Panc1 (cell line): Measurements from ENCODE around the gene ATG13. TPM values are rescaled to one million over a fixed set of nuclear protein-coding genes. Genes with fewer than 3 reads are reported as not detected.

Experiments
- ATAC-seq: fragments of 200-7000 bp; cut with Tn5 transposase; 2 replicates; pipeline ENCODE4 v1.9.1; 2020; ENCODE audit warnings: mild to moderate bottlenecking, moderate library complexity
- BruUV-seq: library from RNA; stranded (reverse); fragments of 400-500 nt; replicated peaks from 2 replicates; lab custom pipeline; 2021; lab: Mats Ljungman, UMichigan
- CTCF ChIA-PET: fragments of 300-600 bp; sonication (Branson Sonifier 250); formaldehyde crosslinking; loops from one replicate; lab custom pipeline; 2022; ENCODE audit warnings: antibody characterized with exemption; lab: Charles Lee
- POLR2A ChIA-PET: fragments of 300-600 bp; sonication (Branson Sonifier 250); formaldehyde crosslinking; loops from one replicate; lab custom pipeline; 2022; ENCODE audit warnings: antibody characterized with exemption; lab: Charles Lee
- DNase-seq: peaks from one replicate; pipeline ENCODE4 v3.0.0-alpha.2; 2010; ENCODE audit warnings: low read depth, low spot score
- H3K27ac ChIP-seq: 2 replicates; pipeline ENCODE4 v1.5.1; 2011; ENCODE audit warnings: mild to moderate bottlenecking, low read length, inconsistent platforms
- H3K27me3 ChIP-seq: fragments of 200-500 bp; sonication (Bioruptor generic); 2 replicates; pipeline ENCODE4 v1.6.0; 2014; ENCODE audit warnings: low read length, inconsistent platforms; ENCODE audit not compliant: control insufficient read depth, insufficient read depth
- H3K36me3 ChIP-seq: fragments of 200-500 bp; sonication (Bioruptor generic); 2 replicates; pipeline ENCODE4 v1.5.1; 2014; ENCODE audit warnings: inconsistent platforms, mild to moderate bottlenecking, low read length, moderate library complexity; ENCODE audit not compliant: control insufficient read depth, insufficient read depth
- H3K4me1 ChIP-seq: 2 replicates; pipeline ENCODE4 v1.5.1; 2011; ENCODE audit warnings: inconsistent platforms, mild to moderate bottlenecking, low read length, moderate library complexity; ENCODE audit not compliant: control insufficient read depth, insufficient read depth
- H3K4me3 ChIP-seq, 2 experiments: 2 replicates each; pipeline ENCODE4 v1.5.1; 2011 to 2012; ENCODE audit warnings: low read depth in 2 of 2, low read length in 2 of 2, mild to moderate bottlenecking in 2 of 2, inconsistent platforms in 1 of 2, moderate library complexity in 1 of 2
- H3K9me3 ChIP-seq: fragments of 200-500 bp; sonication (Bioruptor generic); 2 replicates; pipeline ENCODE4 v1.5.1; 2014; ENCODE audit warnings: low read depth, mild to moderate bottlenecking, inconsistent platforms, low read length, moderate library complexity; ENCODE audit not compliant: control insufficient read depth, insufficient read depth
- CTCF ChIP-seq: fragments of 450-650 bp; IDR thresholded peaks from 2 replicates; pipeline ENCODE4 v1.5.1; 2017; ENCODE audit warnings: mild to moderate bottlenecking
- POLR2AphosphoS5 ChIP-seq: IDR thresholded peaks from 2 replicates; pipeline ENCODE4 v1.6.1; 2012; ENCODE audit warnings: mild to moderate bottlenecking, low read depth, low read length, moderate library complexity
- REST ChIP-seq, 2 experiments: IDR thresholded peaks; 2 replicates each; pipeline ENCODE4 v1.6.1; 2011 to 2012; ENCODE audit warnings: low read depth in 2 of 2, control low read depth in 1 of 2, low read length in 1 of 2, mild to moderate bottlenecking in 1 of 2, moderate library complexity in 1 of 2; ENCODE audit not compliant: insufficient read depth in 1 of 2
- SIN3A ChIP-seq: IDR thresholded peaks from 2 replicates; pipeline ENCODE4 v1.6.1; 2012; ENCODE audit warnings: low read depth, mild to moderate bottlenecking, low read length, moderate library complexity, borderline replicate concordance; ENCODE audit not compliant: insufficient read depth
- TCF7L2 ChIP-seq: IDR thresholded peaks from 2 replicates; pipeline ENCODE4 v1.6.1; 2011; ENCODE audit warnings: mild to moderate bottlenecking, low read depth, low read length, inconsistent platforms
- in situ Hi-C: cut with HindIII; loops from 2 replicates; pipeline ENCODE4 v1.10.0; 2016; ENCODE audit warnings: low sequenced_read_pairs, low pct_unique_long_range_greater_than_20kb
- intact Hi-C: fragments of 100-400 bp; cut with micrococcal nuclease; formaldehyde crosslinking; loops from one replicate; pipeline ENCODE4 v1.10.0; 2022; ENCODE audit not compliant: unreplicated experiment
- total RNA-seq: library from RNA; stranded (reverse); gene quantifications from one replicate; pipeline ENCODE4 v1.2.1, GENCODE V29; 2021; ENCODE audit not compliant: unreplicated experiment

The ATG13 gene
- total RNA-seq, 1 experiment from 2014 or later = 57.9 TPM

- ATAC-seq (peak; percentile 3; the same call in 1 of the 2 replicates), DNase-seq (no peak)
- CTCF ChIA-PET = interaction anchor here (0.6 to 1.0 kb wide), 2 partner anchors 224 to 629 kb away, joined by 3 read pairs; no protein-coding TSS in a partner anchor
- Histone ChIP-seq H3K36me3 (no peaks in the 10 kb centered on the region; the same call in 1 of the 2 replicates), H3K4me1 (peaks cover 27% of the 10 kb centered on the region), H3K9me3 (no peaks in the 10 kb centered on the region), H3K27ac (peak overlapping the region; percentile 96), H3K4me3 (peak overlapping the region; percentile 88 to 94), H3K27me3 (no peaks in the 10 kb centered on the region)
- in situ Hi-C loops (no loop called here), intact Hi-C loops (loop anchor here (5.0 kb wide), 1 partner anchor 64 kb away; no protein-coding TSS in a partner anchor)
- POLR2A ChIA-PET = interaction anchor here (0.5 to 1.3 kb wide), 5 partner anchors 37 to 226 kb away, joined by 5 to 20 read pairs (median 8); no protein-coding TSS in a partner anchor
- BruUV-seq = TSS peak; percentile 96
- no peak; the same call in 1 of the 2 replicates for TF ChIP-seq POLR2AphosphoS5
- no peak for TF ChIP-seq TCF7L2
- TF ChIP-seq REST (IDR thresholded peaks at IDR 0.05; ENCODE audit: insufficient read depth in 1 of 2, low read depth in 2 of 2, low read length in 1 of 2) = no peak
- TF ChIP-seq SIN3A = no peak
- TF ChIP-seq CTCF = no peak
These were observed 711 bp upstream of the ATG13 start for GRCh38 chr11:46616551-46617133.

GRCh38 chr11:46617972-46618314 is 590 bp downstream of the ATG13 start:
- no peak for TF ChIP-seq SIN3A
- TF ChIP-seq POLR2AphosphoS5 = no peak
- TF ChIP-seq CTCF = no peak
- no peak for TF ChIP-seq TCF7L2
- no peak for TF ChIP-seq REST (IDR thresholded peaks at IDR 0.05; ENCODE audit: insufficient read depth in 1 of 2, low read depth in 2 of 2, low read length in 1 of 2)
- no peaks in the 10 kb centered on the region for H3K9me3 ChIP-seq
- intact Hi-C loops = loop anchor here (5.0 kb wide), 1 partner anchor 66 kb away; no protein-coding TSS in a partner anchor
- in situ Hi-C loops = no loop called here
- peak overlapping the region; percentile 96 for H3K27ac ChIP-seq
- ATAC-seq = no peak
- no peaks in the 10 kb centered on the region; the same call in 1 of the 2 replicates for H3K36me3 ChIP-seq
- BruUV-seq = no TSS peak
- ChIA-PET CTCF (no interaction called here), POLR2A (interaction anchor here (0.6 to 1.3 kb wide), 4 partner anchors 10 to 56 kb away, joined by 3 to 8 read pairs (median 5); no protein-coding TSS in a partner anchor)
- DNase-seq = no peak
- H3K4me3 ChIP-seq = peak overlapping the region; percentile 88 to 94
- no peaks in the 10 kb centered on the region for H3K27me3 ChIP-seq
- H3K4me1 ChIP-seq = peaks cover 19% of the 10 kb centered on the region
